Measurements from ENCODE around the gene ARL14. TPM values are rescaled to one million over a fixed set of nuclear protein-coding genes. Genes with fewer than 3 reads are reported as not detected.

ARL14 gene
- not detected for total RNA-seq

- CTCF ChIA-PET, result interaction anchor here (1.0 kb wide), 1 partner anchor 10 kb away, joined by 3 read pairs; no protein-coding TSS in a partner anchor
- no peaks in the 10 kb centered on the region for H3K36me3 Mint-ChIP-seq (ENCODE audit: low read depth)
- no peak within 1 kb of the TSS for H3K27ac Mint-ChIP-seq
- POLR2A ChIA-PET, result no interaction called here
- no peaks in the 10 kb centered on the region for H3K9me3 Mint-ChIP-seq
- H3K4me1 Mint-ChIP-seq, result no peaks in the 10 kb centered on the region
- no peak for DNase-seq
- H3K27me3 Mint-ChIP-seq, result peaks cover 6% of the 10 kb centered on the region
- H3K4me3 Mint-ChIP-seq, result no peak within 1 kb of the TSS
Measured at GRCh38 chr3:160676547-160677303, at the start of gene ARL14. Gene ARL14, plus strand, starts transcription at chr3:160677160. Its CDS starts 187 bp downstream, at chr3:160677347.

GRCh38 chr3:160629491-160629890, 47.5 kb upstream of the ARL14 start:
- no peaks in the 10 kb centered on the region for H3K36me3 Mint-ChIP-seq (ENCODE audit: low read depth)
- CTCF ChIA-PET, result no interaction called here

DNA sequence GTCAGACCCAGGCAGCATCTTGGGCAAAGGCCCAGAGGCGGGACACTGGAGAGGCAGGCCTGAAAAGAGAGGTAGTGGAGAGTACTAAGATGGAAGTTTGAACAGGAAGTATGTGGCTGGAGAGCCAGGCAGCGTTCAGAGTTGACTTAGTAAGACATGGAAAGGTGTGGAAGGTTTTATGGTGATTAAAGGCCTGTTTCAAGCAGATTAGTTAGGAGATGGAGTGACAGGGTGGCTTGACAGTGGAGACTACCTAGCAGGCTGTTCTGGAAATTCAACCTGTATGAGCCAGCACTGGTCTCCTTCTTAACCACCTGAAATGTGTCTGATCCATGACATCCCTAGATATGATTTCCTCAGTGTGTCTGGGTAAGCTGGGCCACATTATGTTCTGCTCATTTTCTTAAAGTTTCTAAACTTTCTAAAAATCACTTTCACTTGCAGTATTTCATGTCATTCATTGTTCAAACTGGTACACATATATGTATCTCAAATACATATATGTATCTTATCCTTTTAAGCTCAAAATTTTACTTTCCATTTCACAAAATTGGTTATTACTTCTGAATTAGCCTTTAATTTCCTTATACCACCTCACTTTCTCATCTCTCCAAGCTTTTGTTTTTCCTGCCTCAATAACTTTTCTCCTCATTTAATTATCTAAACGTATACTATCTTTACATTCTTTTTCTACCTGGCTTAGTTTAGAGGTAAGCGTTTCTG, 43.4 kb upstream of the ARL14 start:
- no peak overlapping the region for H3K27ac Mint-ChIP-seq
- ChIA-PET POLR2A (no interaction called here), CTCF (interaction anchor here (0.6 kb wide), 1 partner anchor 21 kb away, joined by 3 read pairs; no protein-coding TSS in a partner anchor)
- H3K36me3 Mint-ChIP-seq (ENCODE audit: low read depth), result no peaks in the 10 kb centered on the region
- H3K4me1 Mint-ChIP-seq, result no peaks in the 10 kb centered on the region
- DNase-seq, result no peak
- no peak overlapping the region for H3K4me3 Mint-ChIP-seq
- H3K27me3 Mint-ChIP-seq, result peaks cover 5% of the 10 kb centered on the region
- H3K9me3 Mint-ChIP-seq, result no peaks in the 10 kb centered on the region

More at GRCh38 chr3:160629491-160629890, 47.5 kb upstream of the ARL14 start:
- Mint-ChIP-seq H3K9me3 (no peaks in the 10 kb centered on the region), H3K4me1 (no peaks in the 10 kb centered on the region), H3K4me3 (no peak overlapping the region), H3K27ac (no peak overlapping the region), H3K27me3 (peaks cover 7% of the 10 kb centered on the region)
- POLR2A ChIA-PET, result no interaction called here
- no peak for DNase-seq

DNA sequence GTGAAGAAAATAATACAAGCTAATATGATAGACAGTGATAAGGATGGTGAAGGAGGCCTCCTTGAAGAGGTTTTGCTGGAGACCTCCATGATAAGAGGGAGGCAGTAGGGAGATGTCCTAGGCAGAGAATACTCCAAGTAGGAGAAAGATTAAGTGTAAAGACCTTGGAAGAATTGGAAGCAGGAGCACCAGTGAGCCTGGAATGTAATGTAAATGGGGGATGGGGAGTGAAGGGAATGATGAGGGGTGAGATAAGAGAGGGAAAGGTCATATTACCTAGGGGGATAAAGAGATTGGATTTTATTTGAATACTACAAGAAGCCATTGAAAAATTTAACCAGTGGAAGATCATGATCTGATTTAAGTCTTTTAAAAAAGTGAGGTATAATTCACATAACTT, 41.7 kb upstream of the ARL14 start:
- Mint-ChIP-seq H3K27ac (no peak overlapping the region), H3K27me3 (peaks cover 2% of the 10 kb centered on the region), H3K4me1 (no peaks in the 10 kb centered on the region), H3K9me3 (no peaks in the 10 kb centered on the region), H3K36me3 (ENCODE audit: low read depth) (no peaks in the 10 kb centered on the region), H3K4me3 (no peak overlapping the region)
- CTCF ChIA-PET, result no interaction called here
- DNase-seq, result no peak
- POLR2A ChIA-PET, result no interaction called here

GRCh38 chr3:160637086-160637485, 39.9 kb upstream of the ARL14 start:
- CTCF ChIA-PET, result interaction anchor here (0.7 kb wide), 1 partner anchor 15 kb away, joined by 3 read pairs; no protein-coding TSS in a partner anchor
- no peaks in the 10 kb centered on the region for H3K4me1 Mint-ChIP-seq
- DNase-seq, result no peak
- peaks cover 2% of the 10 kb centered on the region for H3K27me3 Mint-ChIP-seq
- no peak overlapping the region for H3K4me3 Mint-ChIP-seq
- POLR2A ChIA-PET, result no interaction called here
- H3K9me3 Mint-ChIP-seq, result no peaks in the 10 kb centered on the region
- H3K36me3 Mint-ChIP-seq (ENCODE audit: low read depth), result no peaks in the 10 kb centered on the region
- H3K27ac Mint-ChIP-seq, result no peak overlapping the region

GRCh38 chr3:160638184-160638583, 38.8 kb upstream of the ARL14 start:
- no peak overlapping the region for H3K4me3 Mint-ChIP-seq
- H3K27me3 Mint-ChIP-seq, result peaks cover 2% of the 10 kb centered on the region
- no peaks in the 10 kb centered on the region for H3K4me1 Mint-ChIP-seq
- no peak for DNase-seq
- CTCF ChIA-PET, result no interaction called here
- no peak overlapping the region for H3K27ac Mint-ChIP-seq
- H3K9me3 Mint-ChIP-seq, result no peaks in the 10 kb centered on the region
- POLR2A ChIA-PET, result no interaction called here
- H3K36me3 Mint-ChIP-seq (ENCODE audit: low read depth), result no peaks in the 10 kb centered on the region

GRCh38 chr3:160641665-160642309, 35.2 kb upstream of the ARL14 start:
- Mint-ChIP-seq H3K4me1 (no peaks in the 10 kb centered on the region), H3K27ac (no peak overlapping the region), H3K27me3 (peaks cover 3% of the 10 kb centered on the region), H3K9me3 (no peaks in the 10 kb centered on the region), H3K36me3 (ENCODE audit: low read depth) (no peaks in the 10 kb centered on the region), H3K4me3 (no peak overlapping the region)
- ChIA-PET POLR2A (no interaction called here), CTCF (no interaction called here)
- no peak for DNase-seq

- Mint-ChIP-seq H3K4me3 (no peak overlapping the region), H3K4me1 (no peaks in the 10 kb centered on the region), H3K27ac (no peak overlapping the region), H3K9me3 (no peaks in the 10 kb centered on the region), H3K27me3 (peaks cover 3% of the 10 kb centered on the region), H3K36me3 (ENCODE audit: low read depth) (no peaks in the 10 kb centered on the region)
- POLR2A ChIA-PET, result no interaction called here
- DNase-seq, result no peak
- CTCF ChIA-PET, result no interaction called here
Measured at GRCh38 chr3:160643994-160644393, 33.0 kb upstream of the ARL14 start.

- CTCF ChIA-PET, result no interaction called here
- peaks cover 3% of the 10 kb centered on the region for H3K27me3 Mint-ChIP-seq
- H3K4me3 Mint-ChIP-seq, result no peak overlapping the region
- H3K4me1 Mint-ChIP-seq, result no peaks in the 10 kb centered on the region
- H3K9me3 Mint-ChIP-seq, result no peaks in the 10 kb centered on the region
- POLR2A ChIA-PET, result no interaction called here
- H3K36me3 Mint-ChIP-seq (ENCODE audit: low read depth), result no peaks in the 10 kb centered on the region
- DNase-seq, result no peak
- no peak overlapping the region for H3K27ac Mint-ChIP-seq
Measured at GRCh38 chr3:160644491-160644890, 32.5 kb upstream of the ARL14 start.

DNA sequence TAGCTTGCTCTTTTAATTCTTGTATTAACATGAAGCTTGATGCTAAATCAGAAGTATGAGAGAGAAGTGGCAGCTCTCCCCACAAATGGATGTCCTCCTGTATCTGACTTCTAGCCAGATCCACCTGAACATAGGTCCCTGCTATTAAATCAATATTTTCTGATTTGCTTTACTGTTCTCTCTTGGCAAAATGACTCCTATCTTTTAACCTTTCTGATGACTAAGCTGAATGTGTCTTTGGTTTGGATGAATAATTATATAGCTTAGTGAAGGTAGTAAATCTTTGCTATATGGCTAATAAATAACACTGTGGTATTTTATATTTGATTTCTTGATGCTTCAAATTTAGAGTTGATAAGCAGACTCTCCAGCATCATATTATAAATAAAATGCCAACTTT, 28.3 kb upstream of the ARL14 start:
- ChIA-PET POLR2A (no interaction called here), CTCF (no interaction called here)
- H3K9me3 Mint-ChIP-seq, result no peaks in the 10 kb centered on the region
- H3K27me3 Mint-ChIP-seq, result peaks cover 3% of the 10 kb centered on the region
- DNase-seq, result no peak
- no peak overlapping the region for H3K4me3 Mint-ChIP-seq
- H3K36me3 Mint-ChIP-seq (ENCODE audit: low read depth), result no peaks in the 10 kb centered on the region
- no peak overlapping the region for H3K27ac Mint-ChIP-seq
- H3K4me1 Mint-ChIP-seq, result no peaks in the 10 kb centered on the region

DNA sequence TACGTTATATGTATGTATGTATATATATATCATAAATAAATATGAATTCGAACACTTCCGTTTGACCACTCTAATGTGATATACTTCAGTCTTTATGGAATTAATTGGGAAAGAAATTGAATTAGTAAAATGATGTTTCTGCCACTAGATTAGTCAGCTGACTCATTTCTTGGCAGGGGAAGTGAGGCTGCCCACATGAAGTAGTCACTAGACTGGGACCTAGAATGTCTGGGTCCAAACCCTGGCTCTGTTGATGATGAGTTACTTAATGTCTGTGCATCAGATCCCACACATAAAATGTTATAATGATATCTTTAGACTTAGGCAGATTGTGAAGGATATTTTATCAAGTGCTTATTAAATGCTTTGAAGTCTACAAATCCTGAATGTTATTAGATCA, 27.4 kb upstream of the ARL14 start:
- ChIA-PET CTCF (no interaction called here), POLR2A (no interaction called here)
- no peak overlapping the region for H3K27ac Mint-ChIP-seq
- no peaks in the 10 kb centered on the region for H3K9me3 Mint-ChIP-seq
- DNase-seq, result no peak
- no peak overlapping the region for H3K4me3 Mint-ChIP-seq
- peaks cover 3% of the 10 kb centered on the region for H3K27me3 Mint-ChIP-seq
- H3K36me3 Mint-ChIP-seq (ENCODE audit: low read depth), result no peaks in the 10 kb centered on the region
- H3K4me1 Mint-ChIP-seq, result no peaks in the 10 kb centered on the region

DNA sequence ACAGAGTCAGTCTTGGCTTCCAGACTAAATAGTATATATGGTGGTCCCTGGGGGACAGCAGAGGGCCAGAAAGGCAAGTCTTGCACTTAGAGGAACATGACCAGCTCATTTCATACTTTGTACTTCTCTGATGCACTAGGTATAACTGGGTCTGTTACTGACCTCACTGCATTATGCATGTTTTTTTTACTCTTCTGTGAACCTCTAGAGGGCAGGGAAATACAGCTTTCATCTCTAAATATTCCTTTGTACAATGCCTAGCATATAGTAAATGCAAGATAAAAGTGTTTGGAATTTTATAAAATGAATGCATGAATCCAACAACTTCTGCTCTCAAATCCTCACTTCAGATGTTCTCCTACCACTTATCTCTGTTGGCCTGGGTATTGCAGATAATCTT, 23.4 kb upstream of the ARL14 start:
- peaks cover 6% of the 10 kb centered on the region for H3K27me3 Mint-ChIP-seq
- ChIA-PET POLR2A (no interaction called here), CTCF (interaction anchor here (0.9 kb wide), 1 partner anchor 20 kb away, joined by 3 read pairs; no protein-coding TSS in a partner anchor)
- H3K36me3 Mint-ChIP-seq (ENCODE audit: low read depth), result no peaks in the 10 kb centered on the region
- H3K4me1 Mint-ChIP-seq, result no peaks in the 10 kb centered on the region
- no peak for DNase-seq
- no peak overlapping the region for H3K4me3 Mint-ChIP-seq
- H3K9me3 Mint-ChIP-seq, result no peaks in the 10 kb centered on the region
- no peak overlapping the region for H3K27ac Mint-ChIP-seq

GRCh38 chr3:160660902-160661301, 16.1 kb upstream of the ARL14 start:
- POLR2A ChIA-PET, result no interaction called here
- CTCF ChIA-PET, result interaction anchor here (0.6 kb wide), 1 partner anchor 203 kb away, joined by 3 read pairs; no protein-coding TSS in a partner anchor
- DNase-seq, result no peak
- Mint-ChIP-seq H3K27ac (no peak overlapping the region), H3K4me1 (no peaks in the 10 kb centered on the region), H3K27me3 (peaks cover 5% of the 10 kb centered on the region), H3K4me3 (no peak overlapping the region), H3K36me3 (ENCODE audit: low read depth) (no peaks in the 10 kb centered on the region), H3K9me3 (no peaks in the 10 kb centered on the region)
